ENCODE measurements around the gene GPR160.

DNA sequence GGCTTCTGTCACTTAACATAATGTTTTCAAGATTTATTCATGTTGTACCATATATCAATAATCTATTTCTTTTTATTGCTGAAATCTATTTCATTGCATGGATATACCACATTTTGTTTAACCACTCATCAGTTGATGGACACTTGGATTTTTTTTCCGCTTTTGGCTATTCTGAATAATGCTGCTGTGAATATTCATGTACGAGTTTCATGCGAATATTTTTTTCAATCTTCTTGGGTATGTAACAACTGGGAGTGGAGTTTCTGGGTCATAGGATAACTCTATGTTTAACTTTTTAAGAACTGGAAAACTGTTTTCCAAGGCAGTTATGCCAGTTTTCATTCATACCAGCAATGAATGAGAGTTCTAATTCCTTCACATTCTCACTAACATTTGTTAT is 21.7 kb upstream of the GPR160 start:
- no peak for TF ChIP-seq SUZ12 (IDR thresholded peaks at IDR 0.05; ENCODE audit: extremely low read depth, insufficient read depth, insufficient read length)
- no peak for TF ChIP-seq YY1 (IDR thresholded peaks at IDR 0.05; ENCODE audit: insufficient read depth, insufficient read length)
- TF ChIP-seq ZNF274 (IDR thresholded peaks at IDR 0.05; ENCODE audit: low read depth, low read length) = no peak

Measured in NT2/D1 (cell line).